Measurements from ENCODE around the gene SLC25A22. TPM values are rescaled to one million over a fixed set of nuclear protein-coding genes. Genes with fewer than 3 reads are reported as not detected.

The SLC25A22 gene
- 16.3 TPM for total RNA-seq

DNA sequence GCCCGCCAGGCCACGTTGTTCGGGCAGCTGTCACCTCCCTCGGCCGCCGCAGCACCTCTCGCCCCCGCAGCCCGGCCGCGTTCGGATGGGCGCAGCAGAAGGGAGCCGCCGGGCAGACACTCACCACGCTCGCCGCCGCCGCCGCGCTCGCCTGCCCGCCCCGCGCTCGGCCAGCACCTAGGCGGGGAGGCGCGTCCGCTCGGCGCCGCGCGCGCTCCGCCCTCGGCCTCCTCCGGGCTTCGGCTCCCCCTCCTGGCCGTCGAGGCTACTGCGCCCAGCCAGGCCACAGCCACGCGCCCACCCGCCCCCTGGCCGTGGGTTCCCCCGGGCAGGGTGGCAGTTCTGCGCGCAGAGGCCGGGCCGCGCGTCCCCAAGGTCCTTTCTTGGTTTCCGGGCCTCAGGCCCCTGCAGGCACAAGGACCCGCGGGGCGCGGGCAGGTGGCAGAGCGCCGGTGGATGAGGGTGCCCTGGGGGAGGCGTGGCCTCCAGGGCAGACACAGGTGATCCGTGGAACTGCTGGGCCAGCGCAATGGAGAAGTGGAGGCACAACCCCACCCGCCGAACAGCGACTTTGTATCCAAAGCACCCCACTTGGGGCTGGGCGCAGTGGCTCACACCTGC is at the start of gene SLC25A22:
SLC25A22 (minus strand) TSS at position 189 of the 621 bp plus-strand sequence. CDS start 3,275 bp downstream, outside the sequence.
- peak; percentile 73 for DNase-seq (ENCODE audit: low spot score)

DNA sequence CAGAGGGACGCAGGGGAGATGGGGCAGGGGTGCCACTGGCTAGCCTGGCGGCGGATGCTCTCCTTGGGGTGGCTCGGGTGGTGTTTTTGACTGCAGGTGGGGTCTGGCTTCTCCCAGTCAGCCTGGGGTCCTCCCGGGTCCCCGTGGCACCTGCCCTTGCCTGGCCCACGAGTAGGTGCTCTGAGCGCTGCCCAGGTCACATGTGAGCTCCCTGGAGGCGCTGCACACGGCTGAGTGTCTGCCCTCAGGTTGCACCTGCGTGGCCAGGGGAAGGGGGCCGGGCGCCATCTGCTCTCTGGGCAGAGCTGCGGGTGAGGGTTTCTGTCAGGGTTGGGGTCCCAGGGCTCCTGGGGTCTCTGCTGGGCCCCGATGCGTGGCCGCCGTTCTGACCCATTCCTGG is 49.8 kb upstream of the SLC25A22 start:
- DNase-seq (ENCODE audit: low spot score): no peak

DNA sequence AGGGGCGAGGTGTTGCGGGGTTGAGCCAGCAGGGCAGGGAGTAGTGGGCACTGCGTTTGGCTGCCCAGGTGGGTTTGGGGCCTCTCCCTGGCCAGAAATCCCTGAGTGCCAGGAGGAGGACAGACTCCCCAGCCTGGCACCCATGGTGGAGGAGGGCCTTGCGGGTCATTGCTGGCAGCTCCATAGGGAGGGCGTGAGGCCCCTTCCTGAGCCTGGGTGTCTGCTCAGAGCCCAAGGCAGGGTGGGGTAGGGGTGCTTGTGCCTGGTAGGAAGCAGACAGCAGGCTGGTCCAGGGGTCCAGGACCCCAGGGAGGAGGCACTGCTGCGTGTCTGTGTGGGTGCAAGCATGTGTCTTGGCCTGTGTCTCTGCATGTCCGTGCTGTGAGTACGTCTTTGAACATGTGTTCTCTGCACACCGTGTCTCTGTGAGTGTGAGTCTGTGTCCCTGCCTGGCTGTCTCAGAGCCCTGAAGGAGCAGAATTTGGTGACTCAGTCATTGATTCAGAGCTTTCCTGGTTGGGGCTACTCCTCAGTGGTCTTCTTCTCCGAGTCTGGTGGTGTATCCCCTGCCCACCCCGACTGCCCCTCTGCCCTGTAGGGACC is 48.5 kb upstream of the SLC25A22 start:
- no peak for DNase-seq (ENCODE audit: low spot score)

DNA sequence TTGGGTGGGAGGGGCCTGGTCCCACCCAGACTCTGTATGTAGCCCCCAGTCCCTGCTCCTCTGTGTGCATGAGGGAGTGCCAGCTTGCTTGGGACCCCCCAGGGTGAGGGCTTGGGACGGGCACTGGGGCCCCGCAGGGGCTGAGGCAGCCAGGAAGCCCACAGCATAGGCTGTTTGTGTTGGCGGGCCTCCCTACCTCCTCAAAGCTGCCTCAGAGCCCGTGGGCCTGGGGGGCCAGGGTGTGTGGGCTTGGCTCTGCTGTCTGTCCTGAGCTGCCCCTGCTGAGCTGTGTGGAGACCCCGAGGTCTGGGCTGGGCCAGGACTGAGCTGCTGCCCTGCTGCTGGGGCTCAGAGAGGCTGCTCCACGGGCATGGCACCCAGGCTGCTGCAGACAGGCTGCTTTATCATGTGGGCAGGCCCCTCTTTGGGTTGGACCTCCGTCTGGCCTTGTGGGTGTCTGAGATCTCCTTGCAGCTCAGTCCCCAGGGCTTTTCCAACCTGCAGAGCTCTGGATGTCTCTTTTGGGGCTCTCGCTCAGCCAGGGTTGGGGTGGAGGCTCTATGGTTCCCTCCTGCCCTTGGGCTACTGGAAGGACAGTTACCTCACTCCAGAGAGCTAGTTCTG is 47.9 kb upstream of the SLC25A22 start:
- no peak for DNase-seq (ENCODE audit: low spot score)

DNA sequence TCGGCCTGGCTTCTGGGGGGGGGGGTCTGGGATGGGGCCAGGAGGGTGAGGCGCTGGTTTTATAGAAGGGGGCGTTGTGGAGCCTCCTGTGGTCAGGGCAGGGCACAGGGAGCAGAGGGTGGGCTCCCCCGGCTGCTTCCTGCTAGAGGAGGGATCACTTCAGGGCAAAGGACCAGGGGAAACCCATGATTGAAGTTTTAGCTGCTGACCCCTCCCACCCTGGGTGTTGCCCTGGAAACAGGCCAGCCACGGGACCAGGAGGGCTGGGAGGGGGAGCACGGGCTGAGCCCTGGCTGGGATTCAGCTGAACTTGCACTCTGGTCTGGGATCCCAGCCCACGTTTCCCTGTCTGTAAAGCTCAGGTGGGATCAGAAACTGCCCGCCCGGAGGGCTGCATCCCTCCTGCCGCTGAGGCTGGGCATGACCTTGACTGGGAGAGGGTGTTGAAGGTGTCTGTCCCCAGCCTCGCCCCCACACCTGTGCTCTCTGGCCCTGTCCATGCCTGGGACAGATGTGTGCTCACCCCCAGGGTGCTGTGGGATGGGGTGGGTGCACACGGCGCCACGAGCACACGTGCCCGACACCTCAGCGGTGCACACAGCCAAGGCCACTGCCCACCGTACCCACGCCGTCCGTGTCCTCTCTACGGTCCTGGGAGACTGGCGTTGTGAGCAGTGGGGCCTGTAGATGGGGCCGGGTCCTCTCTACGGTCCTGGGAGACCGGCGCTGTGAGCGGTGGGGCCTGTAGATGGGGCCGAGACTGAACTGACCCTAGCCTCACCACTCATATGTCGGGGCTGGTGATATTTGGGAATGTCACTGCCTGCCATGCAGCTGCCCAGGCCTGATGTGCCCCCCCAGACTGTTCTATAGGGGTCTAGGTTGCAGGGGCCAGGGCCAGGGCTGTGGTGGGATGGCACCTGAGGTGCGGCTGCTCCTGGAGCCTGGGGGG is 46.9 kb upstream of the SLC25A22 start:
- peak; percentile 80 for DNase-seq (ENCODE audit: low spot score)

DNA sequence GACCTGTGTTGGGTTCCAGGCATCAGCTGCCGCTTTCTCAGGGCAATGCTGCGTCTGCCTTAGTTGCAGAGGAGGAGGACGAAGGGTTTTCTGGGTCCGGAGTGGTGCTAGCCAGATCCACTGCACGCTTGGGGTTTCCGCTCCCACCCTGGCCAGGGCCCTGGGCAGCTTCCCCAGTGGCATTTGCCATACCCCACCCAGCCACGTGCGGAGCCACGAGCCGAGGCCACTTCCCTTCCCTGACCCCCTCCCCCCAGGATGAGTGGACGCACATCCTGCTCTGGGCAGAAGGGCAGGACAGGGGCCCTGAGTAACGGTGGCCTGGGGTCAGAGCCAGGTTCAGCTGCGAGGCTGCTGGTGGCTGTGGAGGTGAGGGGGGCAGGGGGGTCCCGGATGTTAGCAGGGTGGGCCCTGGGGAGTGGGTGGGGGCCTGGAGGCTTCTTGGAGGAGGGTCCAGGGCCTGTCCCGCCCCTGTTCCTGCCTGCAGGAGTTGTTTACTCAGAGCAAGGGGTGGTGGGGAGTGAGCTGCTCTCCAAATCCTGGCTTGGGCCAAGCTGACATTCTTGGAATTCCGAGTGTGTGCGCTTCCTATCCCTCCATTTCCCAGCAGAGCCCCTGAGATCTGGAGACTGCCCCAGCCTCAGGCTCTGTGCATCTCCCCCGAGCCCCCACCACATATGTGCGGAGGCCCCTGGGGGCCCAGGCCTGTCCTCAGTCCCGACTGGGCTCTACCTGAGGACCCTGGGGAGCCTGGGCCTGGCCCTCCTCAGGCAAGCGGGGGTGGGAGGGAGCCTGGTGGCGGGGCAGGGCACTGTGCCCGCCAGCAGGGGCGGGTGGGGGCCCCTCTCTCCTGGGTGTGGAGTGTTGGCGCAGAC is 46.0 kb upstream of the SLC25A22 start:
- DNase-seq (ENCODE audit: low spot score): peak; percentile 89

DNA sequence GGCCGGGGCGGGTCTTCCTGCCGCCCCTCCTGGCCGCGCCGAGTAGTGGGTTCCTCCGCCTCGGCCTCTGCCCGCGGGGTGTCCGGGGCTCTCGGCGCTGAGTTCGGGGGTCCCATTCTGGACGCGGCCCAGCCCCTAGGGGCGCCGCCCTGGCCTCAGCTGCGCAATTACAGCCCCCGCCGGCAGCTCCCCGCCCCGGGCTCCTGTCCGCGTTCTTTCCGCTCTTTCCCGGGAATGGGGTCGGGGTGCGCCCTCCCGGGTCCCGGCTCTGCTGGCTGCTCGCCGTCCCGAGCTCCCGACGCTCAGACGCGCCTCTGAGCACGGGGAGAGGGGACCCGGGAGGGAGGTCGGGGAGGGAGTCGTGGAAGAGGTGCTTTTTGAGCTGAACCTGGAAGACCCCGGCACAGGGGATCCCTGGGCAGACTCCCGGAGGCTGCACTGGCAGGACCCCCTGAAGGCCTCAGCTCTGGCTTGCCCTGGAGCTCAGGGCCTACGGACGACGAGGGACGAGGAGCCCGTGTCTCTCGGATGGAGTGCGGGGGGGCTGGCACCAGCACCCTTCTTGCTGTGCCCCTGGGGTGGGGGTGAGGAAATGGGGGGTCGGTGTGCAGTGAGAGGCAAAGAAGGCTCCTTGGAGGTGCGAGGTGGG is 45.1 kb upstream of the SLC25A22 start:
- no peak for DNase-seq (ENCODE audit: low spot score)

DNA sequence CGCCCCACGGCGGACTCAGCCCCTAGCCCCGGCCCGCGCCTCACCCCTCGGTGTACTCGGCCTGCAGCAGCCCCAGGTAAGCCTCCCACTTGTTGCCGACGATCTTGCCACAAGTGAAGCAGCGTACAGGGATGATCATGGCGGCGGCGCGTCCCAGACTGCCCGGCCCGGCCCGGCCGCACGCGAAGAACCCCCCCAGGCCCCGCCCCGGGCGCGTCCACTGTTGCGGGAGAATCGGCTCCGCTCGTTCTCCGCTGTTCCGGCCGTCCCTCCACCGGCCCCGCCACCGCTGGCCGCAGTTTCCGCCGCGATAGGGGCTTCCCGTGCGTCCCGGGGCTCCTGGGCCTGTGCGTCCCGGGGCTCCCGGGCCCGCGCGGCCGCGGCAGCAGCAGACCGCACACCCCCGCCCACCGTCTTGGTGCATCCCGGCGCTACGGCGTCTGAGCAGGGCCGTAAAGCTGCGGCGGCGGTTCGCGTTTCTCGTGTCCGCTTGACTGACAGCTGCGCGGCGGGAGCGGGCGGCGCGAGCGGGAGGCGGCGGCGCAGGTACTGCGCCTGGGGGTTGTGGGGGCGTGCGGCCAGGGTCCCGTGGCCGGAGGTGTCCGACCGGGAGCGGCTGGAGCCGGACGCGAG is 44.4 kb upstream of the SLC25A22 start, which contains the start of the genes POLR2L and TSPAN4:
POLR2L (minus strand) TSS at position 160 of the 633 bp plus-strand sequence; CDS start at position 139, 21 bp downstream.
TSPAN4 (plus strand) TSS at position 483 of the 633 bp plus-strand sequence. CDS start 7,453 bp downstream, outside the sequence.
- peak; percentile 87 for DNase-seq (ENCODE audit: low spot score)

DNA sequence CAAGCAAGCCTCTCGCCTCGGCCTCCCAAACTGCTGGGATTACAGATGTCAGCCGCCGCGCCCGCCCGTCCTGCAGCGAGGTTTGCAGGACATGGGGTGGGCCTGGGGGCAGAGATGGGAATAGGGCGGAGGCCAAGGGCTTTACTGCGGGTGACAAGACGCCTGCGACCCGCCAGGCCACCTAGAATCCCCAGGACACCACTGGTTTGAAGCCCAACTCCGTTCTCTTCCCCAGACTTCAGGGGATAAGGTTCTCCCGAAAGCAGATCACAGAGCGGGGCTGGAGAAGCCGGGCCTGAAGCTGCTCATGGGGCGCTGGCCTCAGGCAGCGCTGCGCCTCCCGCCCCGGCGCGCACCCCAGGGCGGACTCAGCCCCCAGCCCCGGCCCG is 43.9 kb upstream of the SLC25A22 start:
- DNase-seq (ENCODE audit: low spot score): no peak

DNA sequence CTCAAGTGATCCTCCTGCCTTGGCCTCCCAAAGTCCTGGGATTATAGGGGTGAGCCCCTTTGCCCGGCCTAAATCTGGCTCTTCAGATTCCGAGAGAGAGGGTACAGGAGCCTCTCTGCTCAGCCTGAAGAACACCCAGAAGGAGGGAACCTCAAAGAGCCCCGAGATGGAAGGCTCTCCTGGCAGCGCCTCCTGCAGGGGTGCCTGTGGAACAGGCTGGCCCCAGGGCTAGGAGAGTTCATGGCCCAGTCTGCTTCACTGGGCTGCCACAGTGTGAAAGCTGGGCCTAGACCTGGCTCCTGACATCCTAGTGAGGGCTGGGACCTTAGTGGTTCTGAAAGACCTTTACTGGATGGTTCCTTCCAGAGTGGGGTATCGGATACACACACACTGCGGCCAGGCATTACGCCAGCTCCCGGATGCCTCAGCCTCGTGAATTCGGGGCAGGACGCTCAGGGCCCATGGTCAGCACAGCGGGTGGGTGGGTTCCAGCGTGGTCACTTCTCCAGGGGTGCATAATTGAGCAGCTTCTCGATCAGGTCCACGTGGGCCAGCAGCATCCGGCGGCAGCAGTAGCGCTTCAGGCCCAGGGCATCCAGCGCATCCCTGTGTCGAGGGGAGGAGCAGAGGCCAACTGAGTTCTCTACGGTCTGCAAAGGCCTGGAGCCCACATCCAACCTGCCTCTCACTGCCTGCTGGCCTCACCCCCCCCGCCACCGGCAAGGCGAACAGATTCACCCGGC is 42.0 kb upstream of the SLC25A22 start:
- no peak for DNase-seq (ENCODE audit: low spot score)

DNA sequence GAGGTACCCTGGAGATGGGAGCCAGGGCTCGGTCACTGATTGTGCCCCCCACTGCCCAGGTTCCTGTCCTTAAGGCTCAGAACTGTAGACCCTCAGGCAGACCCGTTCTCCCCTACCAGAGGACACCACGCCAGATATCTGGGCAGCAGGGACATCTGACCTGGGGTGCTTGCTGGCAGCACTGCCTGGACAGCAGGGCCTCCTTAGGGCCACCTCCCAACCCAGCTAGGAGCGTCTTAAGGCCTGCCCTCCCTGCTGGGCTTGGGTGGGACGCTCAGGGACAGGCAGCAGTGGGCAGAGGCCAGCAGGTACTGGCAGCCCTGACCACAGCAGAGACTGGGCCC is 41.2 kb upstream of the SLC25A22 start:
- no peak for DNase-seq (ENCODE audit: low spot score)

DNA sequence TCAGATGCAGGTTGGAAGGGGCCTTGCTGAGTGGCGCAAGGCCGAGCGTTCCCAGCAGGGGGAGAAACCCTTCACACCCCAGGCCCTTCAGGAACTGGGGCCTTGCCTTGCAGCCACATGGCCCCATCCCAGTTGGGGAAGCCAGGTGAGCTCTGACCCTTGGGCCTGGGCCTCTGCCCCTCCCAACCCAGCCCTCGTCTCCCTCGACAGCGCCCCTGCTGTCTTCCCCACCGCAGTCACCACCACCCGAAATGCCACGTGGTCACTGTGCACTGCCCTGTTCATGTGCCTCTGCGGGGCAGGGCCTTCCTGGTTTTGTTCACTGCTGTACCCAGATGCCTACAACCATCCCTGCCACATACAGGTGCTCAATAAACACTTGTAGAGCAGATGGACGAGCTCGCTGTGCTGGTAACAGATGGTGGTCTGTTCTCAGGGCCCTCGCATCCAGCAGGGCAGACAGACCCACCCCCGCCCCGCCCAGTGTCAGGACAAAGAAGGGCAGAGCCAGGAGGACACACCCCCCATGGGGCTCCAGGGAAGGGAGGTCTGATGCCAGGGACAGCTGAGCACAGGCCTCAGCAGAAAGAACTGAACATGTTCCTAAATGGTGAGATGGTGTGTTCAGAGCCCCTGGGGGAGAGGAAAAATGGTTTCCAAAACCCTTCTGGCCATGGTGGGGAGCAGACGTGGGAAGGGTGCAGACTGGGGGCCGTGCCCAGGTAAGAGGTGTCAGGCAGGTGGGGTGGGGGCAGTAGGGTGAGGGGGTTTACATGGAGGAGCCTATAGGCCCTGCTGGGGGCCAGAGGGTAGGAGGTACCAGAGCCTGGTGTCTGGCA is 40.6 kb upstream of the SLC25A22 start:
- no peak for DNase-seq (ENCODE audit: low spot score)

DNA sequence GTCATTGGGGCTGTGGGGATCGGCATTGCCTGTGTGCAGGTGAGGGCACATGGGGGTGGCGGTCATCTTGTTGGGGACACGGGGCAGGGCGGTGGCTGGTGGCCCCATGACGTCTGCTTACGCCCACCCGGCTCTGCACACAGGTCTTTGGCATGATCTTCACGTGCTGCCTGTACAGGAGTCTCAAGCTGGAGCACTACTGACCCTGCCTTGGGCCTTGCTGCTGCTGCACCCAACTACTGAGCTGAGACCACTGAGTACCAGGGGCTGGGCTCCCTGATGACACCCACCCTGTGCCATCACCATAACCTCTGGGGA is 39.9 kb upstream of the SLC25A22 start:
- DNase-seq (ENCODE audit: low spot score): no peak

DNA sequence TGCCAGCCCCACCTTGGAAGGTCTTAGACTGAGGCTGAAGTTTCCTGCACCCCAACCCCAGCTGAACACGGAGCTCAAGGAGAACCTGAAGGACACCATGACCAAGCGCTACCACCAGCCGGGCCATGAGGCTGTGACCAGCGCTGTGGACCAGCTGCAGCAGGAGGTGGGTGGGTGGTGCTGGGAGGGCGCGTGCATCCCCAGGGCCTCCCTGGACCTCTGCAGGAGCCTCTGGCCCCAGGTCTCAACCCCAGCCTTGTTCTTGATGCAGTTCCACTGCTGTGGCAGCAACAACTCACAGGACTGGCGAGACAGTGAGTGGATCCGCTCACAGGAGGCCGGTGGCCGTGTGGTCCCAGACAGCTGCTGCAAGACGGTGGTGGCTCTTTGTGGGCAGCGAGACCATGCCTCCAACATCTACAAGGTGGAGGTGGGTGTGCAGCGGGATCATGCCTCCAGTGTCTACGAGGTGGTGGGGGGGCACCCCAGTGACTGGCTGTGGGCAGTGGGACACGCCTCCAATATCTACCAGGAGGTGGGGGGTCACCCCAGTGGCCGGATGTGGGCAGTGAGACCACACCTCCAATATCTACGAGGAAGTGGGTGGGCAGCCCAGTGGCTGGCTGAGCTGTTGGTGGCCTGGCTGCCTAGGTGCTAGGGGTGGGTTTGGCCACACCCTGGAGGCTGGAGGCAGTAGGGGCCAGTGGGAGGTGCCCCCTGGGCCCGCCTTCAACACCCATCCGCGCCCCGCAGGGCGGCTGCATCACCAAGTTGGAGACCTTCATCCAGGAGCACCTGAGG is 39.3 kb upstream of the SLC25A22 start:
- DNase-seq (ENCODE audit: low spot score): no peak

DNA sequence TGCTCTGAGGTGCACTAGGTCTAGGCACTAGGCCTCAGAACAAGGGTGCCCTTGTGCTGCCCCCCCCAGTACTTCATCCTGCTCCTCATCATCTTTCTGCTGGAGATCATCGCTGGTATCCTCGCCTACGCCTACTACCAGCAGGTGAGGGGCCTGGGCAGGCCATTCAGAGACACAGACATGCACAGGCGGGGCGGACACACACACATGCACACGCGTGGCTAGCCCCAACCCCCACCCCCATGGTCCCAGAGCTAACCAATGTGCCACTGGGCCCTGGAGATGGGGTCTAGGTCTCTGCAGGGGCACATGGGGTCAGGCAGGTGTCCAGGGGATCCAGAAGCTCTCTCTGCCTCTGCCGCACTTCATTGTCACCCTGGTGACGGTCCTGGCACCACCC is 38.6 kb upstream of the SLC25A22 start:
- DNase-seq (ENCODE audit: low spot score): no peak

DNA sequence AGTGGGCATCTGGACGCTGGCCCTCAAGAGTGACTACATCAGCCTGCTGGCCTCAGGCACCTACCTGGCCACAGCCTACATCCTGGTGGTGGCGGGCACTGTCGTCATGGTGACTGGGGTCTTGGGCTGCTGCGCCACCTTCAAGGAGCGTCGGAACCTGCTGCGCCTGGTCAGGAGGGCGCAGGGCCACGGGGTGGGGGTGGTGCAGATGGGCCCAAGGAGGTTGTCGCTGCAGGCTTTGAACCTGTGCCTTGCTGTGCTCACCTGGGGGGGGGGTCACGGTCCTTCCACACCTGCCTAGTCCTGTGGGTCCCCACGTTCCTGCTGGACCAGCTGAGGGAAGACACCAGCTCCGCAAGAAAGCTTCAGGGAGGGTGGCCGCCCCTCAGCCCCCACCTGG is 38.2 kb upstream of the SLC25A22 start:
- no peak for DNase-seq (ENCODE audit: low spot score)

All from mucosa of gallbladder (tissue), 1 donor.